Ramos (cell line): ENCODE results near the gene HDGFL1.

Experiments
- in situ Hi-C: fragments of 300-500 bp; cut with MboI; formaldehyde crosslinking; loops from one replicate; pipeline ENCODE4 v1.14.3; 2022; ENCODE audit warnings: low sequenced_read_pairs; ENCODE audit not compliant: unreplicated experiment

The HDGFL1 gene

GRCh38 chr6:22583927-22584326, 14.6 kb downstream of the HDGFL1 start:
- in situ Hi-C loops: no loop called here

GRCh38 chr6:22589118-22589517, 19.8 kb downstream of the HDGFL1 start:
- in situ Hi-C loops: no loop called here

- in situ Hi-C loops: no loop called here
These were observed 21.1 kb downstream of the HDGFL1 start for GRCh38 chr6:22590423-22590822.

- in situ Hi-C loops: no loop called here
These were observed 24.5 kb downstream of the HDGFL1 start for GRCh38 chr6:22593895-22594294.

GRCh38 chr6:22596011-22596410, 26.6 kb downstream of the HDGFL1 start:
- in situ Hi-C loops: no loop called here

- in situ Hi-C loops: no loop called here
These were observed 29.0 kb downstream of the HDGFL1 start for GRCh38 chr6:22598339-22598738.

- in situ Hi-C loops: no loop called here
These were observed 30.7 kb downstream of the HDGFL1 start for GRCh38 chr6:22600059-22600458.

GRCh38 chr6:22601984-22602383, 32.6 kb downstream of the HDGFL1 start:
- in situ Hi-C loops: no loop called here

GRCh38 chr6:22605736-22606135, 36.4 kb downstream of the HDGFL1 start:
- in situ Hi-C loops: no loop called here

GRCh38 chr6:22610127-22610526, 40.8 kb downstream of the HDGFL1 start:
- in situ Hi-C loops: no loop called here

GRCh38 chr6:22612236-22612635, 42.9 kb downstream of the HDGFL1 start:
- in situ Hi-C loops: no loop called here

GRCh38 chr6:22613051-22613450, 43.7 kb downstream of the HDGFL1 start:
- in situ Hi-C loops: no loop called here

- in situ Hi-C loops: no loop called here
These were observed 44.3 kb downstream of the HDGFL1 start for GRCh38 chr6:22613695-22614094.

GRCh38 chr6:22614547-22614946, 45.2 kb downstream of the HDGFL1 start:
- in situ Hi-C loops: no loop called here

GRCh38 chr6:22621028-22621427, 51.7 kb downstream of the HDGFL1 start:
- in situ Hi-C loops: no loop called here
